HG03521 (cell line): ENCODE measurements around the gene ZBTB7A.
"Not testable (repeated sequence)": the region's sequence is repeated elsewhere in the genome, so short reads cannot be mapped to it uniquely, and the experiment has no call there.

Experiments
- ATAC-seq: cut with Tn5 transposase; IDR thresholded peaks from one replicate; pipeline ENCODE4 v1.9.1; 2021; ENCODE audit warnings: mild to moderate bottlenecking, moderate library complexity; ENCODE audit not compliant: unreplicated experiment

ZBTB7A gene

GRCh38 chr19:4018775-4019504 lies 47.8 kb downstream of the ZBTB7A start:
- no peak for ATAC-seq

GRCh38 chr19:4018140-4018613 lies 48.5 kb downstream of the ZBTB7A start:
- ATAC-seq: no peak

- no peak for ATAC-seq
These were observed 49.6 kb downstream of the ZBTB7A start for GRCh38 chr19:4016903-4017638.

GRCh38 chr19:4016486-4016885 lies 50.2 kb downstream of the ZBTB7A start:
- ATAC-seq: no peak

- ATAC-seq: no peak
These were observed 50.8 kb downstream of the ZBTB7A start for GRCh38 chr19:4015705-4016402.

- ATAC-seq: no peak
These were observed 51.9 kb downstream of the ZBTB7A start for GRCh38 chr19:4014541-4015491.

- ATAC-seq: no peak
These were observed 52.7 kb downstream of the ZBTB7A start for GRCh38 chr19:4013886-4014540.

- ATAC-seq: no peak
These were observed 53.6 kb downstream of the ZBTB7A start for GRCh38 chr19:4012975-4013634.

GRCh38 chr19:4012092-4012974 lies 54.4 kb downstream of the ZBTB7A start:
- no peak for ATAC-seq

- not testable (repeated sequence) for ATAC-seq
These were observed 55.3 kb downstream of the ZBTB7A start for GRCh38 chr19:4011430-4011829.

- ATAC-seq: no peak
These were observed 55.9 kb downstream of the ZBTB7A start for GRCh38 chr19:4010808-4011110.

- no peak for ATAC-seq
These were observed 56.5 kb downstream of the ZBTB7A start for GRCh38 chr19:4009990-4010807.

GRCh38 chr19:4007836-4008539 lies 58.7 kb downstream of the ZBTB7A start:
- peak; percentile 0 for ATAC-seq

GRCh38 chr19:4007021-4007835 lies 59.5 kb downstream of the ZBTB7A start, which contains the start of gene PIAS4:
PIAS4 (plus strand) TSS chr19:4007736; CDS start chr19:4007761, 25 bp downstream.
- peak; percentile 76 for ATAC-seq

- ATAC-seq: not testable (repeated sequence)
These were observed 61.3 kb downstream of the ZBTB7A start for GRCh38 chr19:4005436-4005835.

- not testable (repeated sequence) for ATAC-seq
These were observed 65.9 kb downstream of the ZBTB7A start for GRCh38 chr19:4000798-4001197.
